C1 segment of cervical spinal cord (tissue), 14 donors: ENCODE measurements around the gene ARNT2.
A peak's percentile ranks its signal among the peaks of the same experiment; 100 is the strongest.

Experiments
- DNase-seq, 14 donors: peaks; one replicate each; lab custom pipeline; 2025; lab: John Stamatoyannopoulos, UW

The ARNT2 gene

DNA sequence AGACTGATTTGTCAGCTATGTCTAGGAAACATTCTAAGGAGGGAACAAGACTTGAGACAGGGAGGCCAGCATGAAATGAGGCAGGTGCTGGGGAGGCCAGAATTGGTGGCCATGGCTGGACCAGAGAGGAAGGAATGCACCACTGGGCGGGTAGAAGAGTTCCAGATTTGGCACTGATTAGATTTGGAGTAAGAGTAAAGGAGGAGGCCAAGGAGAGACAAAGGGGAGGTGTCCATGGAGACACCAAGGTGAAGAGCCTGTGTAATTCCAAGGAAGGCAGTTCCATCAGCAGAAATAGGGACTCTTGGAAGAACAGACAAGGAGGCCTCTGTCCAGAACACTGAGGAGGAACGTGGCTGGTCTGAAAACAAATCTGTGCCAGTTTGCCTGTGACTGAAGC is 1.8 kb downstream of the ARNT2 start:
- peak in 1 of 14 donors; percentile 28 for DNase-seq

DNA sequence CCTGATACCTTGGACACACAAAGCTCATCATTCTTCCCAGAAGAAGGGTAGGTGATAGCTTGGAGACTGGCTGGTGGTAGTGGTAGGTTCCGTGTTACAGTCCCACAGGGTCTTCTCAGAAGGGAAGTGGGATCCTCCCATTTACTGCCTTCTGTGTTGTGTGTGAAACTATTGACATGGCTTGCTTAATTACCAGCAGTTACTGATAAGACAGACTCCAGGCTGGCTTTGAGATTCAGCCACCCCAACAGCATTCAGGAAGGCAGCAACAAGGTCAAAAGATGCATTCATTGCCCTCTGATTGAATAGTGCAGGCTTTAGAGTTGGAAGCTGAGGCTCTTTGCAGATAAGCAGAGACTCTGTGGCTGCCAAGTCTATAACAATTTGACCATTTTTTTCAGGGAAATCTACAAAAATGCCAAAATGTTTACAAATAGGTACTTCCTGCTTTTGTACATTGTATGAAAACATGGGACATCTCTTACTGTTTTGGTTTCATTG is 7.7 kb downstream of the ARNT2 start:
- no peak for DNase-seq

DNA sequence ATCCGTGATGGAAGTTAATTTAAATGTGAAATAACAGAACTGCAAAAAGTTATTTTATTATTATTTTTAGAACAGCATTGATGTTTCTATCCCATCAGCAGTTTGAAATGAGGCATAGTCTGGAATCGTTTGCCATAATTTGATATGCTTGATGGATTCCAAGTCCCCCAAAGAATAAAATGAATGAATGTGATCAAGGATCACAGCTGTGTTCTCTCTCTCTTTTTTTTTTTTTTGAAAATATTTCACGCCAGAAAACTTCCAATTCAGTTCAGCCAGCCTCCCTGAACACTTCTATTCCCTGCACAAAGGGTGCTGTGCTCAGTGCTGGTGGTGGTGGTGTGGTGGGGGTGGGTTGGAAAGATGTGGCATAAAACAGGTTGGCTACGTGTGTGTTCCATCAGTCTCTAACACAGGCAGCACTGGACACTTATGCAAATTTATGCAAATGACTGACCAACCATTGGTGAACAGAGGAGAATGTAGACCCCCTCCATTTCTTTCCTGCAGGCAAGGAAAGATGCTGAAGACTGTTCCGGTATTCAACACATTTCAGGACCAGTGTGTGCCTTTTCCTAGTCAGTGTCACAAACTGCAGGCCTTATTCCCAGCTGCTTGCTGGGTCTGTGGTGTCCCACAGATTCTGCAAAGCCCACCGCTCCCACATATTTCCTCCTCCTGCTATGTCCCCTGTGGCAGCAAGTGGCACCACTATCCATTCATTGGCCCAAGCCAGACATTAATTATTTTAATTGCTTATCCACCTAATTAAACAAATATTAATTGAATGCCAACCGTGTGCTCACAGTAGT is 10.6 kb downstream of the ARNT2 start:
- peak in 2 of 14 donors; percentile 22 to 46 for DNase-seq

DNA sequence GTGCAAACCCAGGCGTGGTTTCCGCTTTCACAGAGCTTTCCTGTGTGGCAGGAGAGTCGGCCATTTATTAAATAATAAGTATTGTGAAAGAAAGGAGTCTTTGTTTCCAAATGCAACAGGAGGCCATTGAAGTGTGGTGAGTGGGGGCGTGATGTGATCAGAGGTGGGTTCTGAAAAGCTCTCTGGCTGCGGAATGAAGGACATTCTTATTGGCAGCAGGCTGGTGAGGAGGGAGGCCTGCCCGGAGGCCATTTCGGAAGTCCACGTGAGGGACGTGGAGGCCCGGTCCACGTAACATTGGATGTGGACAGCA is 11.1 kb downstream of the ARNT2 start:
- DNase-seq: peak in 1 of 14 donors; percentile 29

DNA sequence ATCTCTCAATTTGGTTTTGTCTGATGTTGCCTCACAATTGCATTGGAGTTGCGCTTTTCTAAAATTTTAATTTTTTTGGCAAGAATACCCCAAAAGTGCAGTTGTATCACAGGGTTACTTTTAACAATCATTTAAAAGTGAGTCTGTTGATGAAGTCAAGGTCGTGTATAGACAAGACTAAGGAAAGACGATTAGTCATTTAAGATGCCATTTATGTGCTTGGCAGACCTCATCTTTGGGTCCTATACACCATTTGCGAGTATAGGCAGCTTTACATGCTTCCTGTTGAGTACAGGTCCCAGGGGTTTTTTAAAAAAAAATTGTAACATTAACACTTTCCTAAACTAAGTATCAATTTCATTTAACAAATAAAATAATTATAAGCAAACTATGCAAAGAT is 12.5 kb downstream of the ARNT2 start:
- no peak for DNase-seq

DNA sequence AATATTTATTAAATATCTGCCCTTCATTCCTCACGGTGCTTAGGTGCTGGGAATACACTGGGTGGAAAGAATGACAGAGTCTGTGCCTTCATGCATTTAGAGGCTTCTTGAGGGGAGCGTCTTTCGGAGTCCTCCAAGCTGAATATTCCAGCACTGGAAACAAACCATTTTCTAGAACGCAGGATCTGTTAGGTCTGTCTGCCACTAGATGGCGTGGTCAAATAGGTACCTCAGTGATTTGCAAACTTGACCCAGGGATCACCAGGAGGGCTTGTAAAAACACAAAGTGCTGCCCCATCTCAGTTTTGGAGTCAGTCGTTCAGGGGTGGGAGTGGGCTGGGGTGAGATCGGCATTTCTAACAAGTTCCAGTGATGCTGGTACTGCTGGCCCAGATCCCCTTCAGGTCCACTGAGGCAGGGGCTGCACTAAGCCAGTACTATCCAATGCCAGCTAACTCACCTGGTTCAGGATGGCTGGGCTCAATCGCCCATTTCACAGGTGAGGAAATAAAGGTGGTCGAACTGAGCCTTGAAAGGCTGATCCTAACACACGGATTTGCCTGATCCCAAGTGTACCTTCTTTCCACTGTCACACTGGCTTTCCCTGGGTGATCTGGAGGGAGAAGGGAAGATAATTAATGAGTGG is 14.8 kb downstream of the ARNT2 start:
- DNase-seq: peak in 1 of 14 donors; percentile 16

DNA sequence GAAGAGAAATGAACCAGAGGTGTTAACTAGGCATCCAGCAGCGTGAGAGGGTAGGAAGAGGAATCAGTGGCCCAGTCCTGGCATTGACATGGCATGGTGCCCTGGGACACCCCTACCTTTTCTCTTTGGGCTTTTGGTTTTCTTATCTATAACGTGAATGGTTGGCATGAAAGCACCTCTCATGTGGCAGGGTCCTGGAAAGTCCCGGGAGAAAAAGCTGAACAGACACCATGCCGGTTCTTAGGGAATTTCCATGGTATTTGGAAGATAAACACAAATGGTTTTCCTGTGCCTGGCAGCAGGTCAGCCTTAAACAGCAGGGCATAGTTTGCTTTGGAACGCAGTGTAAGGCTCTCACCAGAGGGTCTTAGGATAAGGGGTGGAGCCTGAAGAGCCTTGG is 15.4 kb downstream of the ARNT2 start:
- no peak for DNase-seq

DNA sequence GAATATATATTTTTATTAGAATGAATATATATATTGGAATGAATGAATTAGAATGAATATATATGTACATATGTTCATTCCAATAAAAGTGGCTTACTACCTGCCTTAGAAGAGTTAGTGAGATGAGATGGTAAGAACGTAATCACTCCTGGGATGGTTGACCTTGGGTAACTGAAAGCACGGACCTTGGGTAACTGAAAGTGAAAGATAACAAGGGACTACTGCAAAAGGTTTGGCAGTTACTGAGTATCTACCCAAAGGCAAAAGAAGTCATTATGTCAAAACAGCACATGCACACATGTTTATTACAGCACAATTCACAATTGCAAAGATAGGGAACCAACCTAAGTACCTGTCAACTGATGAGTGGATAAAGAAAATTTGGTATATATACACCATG is 16.5 kb downstream of the ARNT2 start:
- DNase-seq: no peak

DNA sequence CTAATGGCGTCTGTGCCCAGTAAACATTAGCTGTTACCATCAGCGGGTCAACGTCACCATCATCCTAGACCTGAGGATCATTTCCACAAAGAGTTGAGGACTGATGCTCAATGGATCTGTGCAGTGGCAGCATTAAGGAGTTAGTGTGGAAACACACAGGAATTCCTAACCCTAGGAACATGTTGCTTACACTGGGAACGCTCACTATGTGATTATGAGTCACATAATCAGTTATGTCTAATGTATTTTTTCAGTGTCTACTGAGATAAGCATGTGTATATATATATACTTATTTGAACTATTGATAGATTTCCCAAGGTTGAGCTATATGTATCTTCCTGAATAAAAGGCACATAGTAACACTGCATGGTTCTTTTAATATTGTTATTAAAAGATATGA is 19.0 kb downstream of the ARNT2 start:
- DNase-seq: no peak

DNA sequence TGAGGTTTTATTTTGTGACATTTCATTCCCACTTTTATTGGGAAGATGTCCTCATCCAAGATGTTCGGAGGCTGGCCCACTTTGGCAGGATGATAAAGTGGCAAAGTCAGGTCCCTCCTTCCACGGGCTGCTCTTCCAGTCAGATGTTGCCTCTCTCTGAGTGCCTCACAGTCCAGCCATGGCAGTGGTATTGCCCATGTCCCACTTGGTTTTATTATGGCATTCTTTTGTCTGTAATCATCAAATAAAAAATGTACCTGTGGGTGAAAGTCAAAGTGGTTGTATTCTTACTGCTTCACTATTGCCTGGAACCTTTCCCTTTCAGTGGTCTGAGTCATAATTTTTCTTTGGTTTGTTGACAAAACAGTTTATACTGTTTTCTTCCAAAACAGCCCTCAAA is 20.2 kb downstream of the ARNT2 start:
- no peak for DNase-seq

DNA sequence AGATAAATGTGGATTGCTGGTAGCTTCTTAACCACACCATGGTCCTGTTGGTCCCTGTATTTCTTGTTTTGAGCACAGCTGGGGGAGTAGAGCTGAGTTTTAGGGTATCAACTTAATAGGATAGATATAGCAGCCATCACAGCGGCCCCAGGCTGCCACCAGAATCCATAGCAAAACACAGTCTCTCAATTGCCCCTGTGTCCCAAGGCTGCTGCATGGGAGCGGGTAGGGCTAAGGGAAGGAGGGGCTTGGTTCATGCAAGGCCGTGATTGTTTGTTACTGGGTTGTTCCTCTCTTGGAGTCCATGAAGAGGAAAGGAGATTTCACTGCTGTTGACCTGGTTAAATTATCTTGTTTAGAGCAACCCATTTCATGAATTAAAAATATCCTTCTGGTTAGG is 22.1 kb downstream of the ARNT2 start:
- DNase-seq: peak in 8 of 14 donors; percentile 24 to 65 (median 32)

DNA sequence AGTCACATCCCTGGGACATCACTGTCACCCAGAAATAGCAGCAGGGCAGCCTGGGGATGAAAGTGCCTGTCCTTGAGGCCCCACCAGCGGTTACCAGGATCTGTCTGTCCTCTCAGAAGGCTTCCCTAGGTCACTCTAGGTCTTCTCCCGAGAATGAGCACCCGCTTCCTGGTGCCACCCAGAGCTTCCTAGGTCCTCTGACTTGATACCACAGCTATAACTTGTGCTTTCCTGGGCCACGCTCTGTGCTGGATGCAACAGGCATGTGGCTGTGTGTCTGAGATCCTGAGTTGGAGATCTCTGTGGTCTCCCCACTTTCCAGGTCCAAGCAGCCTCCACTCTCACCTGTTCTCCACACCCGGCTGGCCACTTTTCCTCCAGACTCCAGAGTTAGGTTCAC is 25.8 kb downstream of the ARNT2 start:
- DNase-seq: no peak

DNA sequence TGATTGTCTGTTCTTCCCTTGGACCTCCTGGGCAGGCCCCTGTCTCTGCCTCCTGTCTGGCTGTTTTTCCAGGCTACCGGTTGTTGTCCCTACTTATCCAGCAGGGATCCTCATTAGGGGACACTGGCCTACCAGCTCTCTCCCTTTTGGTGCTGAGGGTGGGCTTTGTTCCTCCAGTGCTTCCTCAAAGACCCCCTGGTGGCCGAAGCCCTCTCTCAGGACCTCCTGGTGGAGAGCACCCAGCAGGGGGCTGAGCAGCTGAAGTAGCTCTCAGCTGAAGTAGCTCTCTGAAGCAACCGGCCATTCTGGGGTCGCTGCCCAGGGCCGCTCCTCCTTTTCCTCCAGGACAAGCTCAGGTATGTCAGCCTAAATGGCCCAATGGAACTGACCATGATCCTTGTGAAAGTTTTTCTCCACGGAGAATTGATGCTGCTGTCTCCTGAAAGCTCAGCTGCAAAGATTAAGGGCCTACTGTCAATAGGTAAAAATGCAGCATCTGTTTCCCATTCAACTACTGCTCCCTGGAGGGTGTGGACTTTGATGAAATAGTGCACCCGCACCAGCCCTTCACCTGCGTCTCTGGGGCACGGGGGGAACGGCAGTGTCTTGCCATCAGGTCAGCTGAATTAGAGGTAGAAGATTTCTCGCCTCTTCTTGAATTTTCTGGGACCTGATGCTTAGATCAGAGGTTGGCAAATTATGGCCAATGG is 27.6 kb downstream of the ARNT2 start:
- DNase-seq: no peak

DNA sequence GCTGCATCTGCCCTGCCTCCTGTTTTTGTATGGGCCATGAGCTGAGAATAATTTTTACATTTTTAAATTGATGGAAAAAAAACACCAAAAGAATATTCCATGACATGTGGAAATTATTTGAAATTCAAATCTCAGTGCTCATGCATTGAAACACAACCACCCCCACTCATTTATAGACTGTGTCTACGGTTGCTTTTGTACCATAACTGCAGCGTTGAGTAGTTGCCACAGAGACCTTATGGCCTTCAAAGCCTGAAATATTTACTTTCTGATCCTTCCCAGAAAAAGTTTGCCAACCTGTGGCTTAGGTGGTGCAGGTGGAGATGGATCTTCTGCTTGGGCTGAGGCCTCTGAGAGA is 28.1 kb downstream of the ARNT2 start:
- no peak for DNase-seq

DNA sequence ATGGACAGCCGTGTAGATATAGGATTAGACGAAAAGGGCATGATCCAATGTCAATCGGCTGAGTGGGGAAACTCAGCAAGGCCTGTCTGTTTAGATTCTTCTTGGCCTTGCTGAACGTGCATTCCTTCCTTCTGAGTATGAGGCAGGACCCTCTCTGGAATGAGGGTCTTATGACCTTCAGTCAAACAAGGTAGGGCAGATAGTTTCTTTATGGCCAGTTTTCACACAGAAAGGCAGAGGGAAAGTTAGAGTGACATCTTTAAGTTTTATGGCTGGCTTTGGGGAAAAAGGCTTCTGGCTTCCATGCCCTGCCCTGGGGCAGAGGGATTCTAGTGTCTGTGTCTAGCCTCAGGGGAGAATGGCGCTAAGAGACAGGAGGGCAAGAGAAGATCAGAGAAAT is 29.7 kb downstream of the ARNT2 start:
- DNase-seq: no peak

DNA sequence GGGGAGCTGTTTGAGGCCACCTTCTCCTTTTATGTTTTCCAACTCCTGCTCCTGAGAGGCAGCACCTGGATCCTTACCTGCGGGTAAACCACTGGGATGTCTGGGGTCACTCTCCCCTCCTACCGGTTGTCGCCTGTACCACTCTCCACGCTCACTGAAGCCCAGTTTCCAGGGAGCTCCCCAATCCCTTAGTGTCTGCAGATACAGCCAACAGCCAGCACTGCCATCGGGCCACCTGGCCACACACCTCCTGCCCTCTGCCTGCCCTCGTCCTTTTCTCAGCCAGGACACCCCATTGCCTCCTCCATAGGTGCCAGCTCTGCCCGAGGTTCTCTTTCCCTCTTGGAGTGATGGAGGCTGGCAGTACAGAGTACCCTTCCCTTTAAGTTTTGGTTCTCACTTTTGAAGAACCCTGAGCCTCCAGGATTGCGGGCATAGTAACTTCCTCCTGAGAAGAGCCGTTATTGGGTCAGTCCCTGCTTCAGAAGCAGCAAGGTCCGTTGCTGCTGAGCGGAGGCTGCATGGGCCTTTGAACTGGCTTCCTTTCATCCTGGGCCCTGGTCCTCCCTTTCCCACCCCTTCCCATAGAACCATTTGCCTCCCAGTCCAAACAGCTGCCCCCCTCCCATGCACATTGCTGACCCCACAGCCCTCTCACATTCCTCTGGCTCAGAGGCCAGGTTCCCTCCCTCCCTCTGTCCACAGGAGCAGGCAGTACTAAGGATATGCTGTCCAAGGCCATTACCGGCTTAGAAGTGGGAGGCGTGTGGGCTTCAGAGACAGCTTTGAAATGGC is 30.9 kb downstream of the ARNT2 start:
- DNase-seq: no peak

DNA sequence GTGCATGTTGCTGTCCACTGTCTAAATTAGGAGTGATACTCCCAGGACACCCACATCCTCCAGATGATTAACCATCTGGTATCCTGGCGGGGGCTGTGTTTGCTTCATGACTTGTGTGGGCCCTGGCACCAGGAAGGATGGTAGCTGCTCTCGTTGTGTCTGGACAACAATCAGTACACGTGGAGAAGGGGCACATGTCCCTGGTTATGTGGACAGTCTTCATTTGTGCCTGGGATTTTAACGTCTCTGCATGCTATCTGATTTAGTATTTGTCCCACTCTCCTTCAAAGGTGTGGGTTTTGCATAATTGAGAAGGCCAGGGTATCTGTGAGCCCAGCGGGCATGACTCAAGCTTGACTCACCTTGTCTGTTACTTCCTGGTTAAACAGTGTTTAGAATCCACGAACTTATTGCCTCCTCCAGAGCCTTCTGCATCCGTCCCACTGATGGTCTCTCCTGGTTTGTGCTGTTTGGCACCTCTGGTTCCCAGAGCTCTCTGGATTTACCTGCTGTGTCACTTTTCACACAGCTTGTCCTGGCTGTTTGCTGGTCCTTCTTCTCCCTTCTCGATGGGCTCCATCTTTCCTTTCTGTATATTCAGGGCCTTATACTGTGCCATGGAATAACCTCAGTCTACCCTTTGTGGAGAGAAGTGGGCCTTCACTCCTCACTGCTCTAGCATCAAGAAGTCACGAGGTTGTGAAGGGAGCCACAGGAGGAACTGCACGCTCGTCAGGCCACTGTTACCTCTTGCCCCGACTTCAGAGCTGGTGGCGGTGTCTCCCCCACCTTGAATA is 32.5 kb downstream of the ARNT2 start:
- DNase-seq: no peak

DNA sequence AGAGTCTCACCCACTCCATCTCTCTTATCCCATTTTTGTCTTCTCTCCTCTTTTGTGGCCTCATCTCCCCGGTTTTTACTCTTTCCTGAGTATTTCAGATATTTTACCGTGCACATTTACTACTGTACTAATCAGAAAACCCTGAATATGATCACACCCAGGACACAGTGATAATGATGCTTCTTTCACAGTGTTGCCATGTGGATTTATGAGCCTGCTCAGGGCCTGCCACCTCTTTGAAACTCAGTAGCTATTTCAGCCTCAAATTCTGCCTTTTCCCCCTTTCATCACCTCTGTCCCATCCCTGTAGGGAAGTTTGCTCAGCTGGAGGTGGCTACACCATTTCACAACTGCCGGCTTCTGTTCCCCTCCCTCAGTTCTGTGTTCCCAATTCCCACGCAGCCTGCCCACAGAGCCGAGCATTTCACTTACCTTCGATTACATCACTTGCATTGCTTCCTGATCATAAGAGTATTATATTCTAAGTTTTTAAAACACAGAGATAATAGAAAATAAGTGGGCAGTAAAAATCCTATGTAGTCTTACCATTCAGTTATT is 33.2 kb downstream of the ARNT2 start:
- DNase-seq: no peak

DNA sequence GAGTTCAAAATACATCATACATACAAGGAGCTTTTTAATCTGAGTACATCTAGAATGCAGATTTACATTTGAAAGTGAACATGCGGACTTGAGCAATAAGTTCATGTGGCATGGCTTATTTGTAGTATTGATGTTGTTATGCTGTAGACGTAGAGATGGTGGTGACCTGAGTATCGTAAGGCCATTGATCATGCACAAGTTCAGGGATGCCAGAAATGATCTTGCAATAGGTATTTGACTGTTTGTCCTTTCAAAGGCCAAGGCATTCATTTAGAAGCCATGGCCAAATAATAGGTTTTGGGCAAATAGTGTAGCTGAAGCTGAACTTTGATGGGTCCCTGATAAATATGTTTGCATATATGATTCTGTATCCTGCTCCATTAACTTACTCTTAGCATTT is 35.0 kb downstream of the ARNT2 start:
- no peak for DNase-seq

DNA sequence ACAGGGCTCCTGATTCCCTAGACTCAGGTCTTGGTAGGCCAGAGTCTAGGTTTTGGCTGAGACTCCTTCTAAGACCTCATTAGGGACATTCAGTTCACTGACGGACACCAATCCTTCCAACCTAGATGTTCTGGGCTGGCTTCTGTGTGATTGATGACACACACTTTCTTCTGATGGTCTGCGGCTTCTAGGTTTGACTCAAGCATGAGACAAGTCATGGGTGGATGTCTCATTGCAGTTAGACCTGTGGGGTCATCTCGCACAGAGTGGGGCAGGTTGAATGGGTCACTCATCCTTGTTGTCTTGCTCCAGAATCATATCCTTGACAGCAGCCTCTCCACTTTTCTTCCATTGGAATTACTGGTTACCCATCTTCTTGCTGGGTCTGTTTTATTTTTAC is 35.8 kb downstream of the ARNT2 start:
- DNase-seq: no peak

DNA sequence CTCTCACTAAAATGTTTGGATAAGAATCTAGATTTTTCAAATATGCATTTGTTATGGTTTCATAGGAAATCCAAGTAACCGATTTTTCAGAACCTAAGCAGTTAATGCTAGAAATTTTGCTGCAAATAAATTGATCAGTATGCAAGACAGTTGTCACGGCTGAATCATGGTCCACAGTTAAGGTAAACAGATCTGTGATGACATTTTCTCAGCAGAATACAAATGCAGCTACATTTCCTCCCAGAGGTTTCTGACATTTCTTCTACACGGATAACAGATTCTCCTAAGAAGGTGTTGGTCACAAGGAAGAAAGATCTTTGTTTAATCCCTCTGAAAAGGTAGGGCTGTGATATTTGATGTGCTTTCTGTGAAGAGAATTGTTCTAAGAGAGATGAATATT is 36.9 kb downstream of the ARNT2 start:
- no peak for DNase-seq
